ENCODE measurements around the gene EEF1AKMT3.

GRCh38 chr12:57729321-57729844, 43.0 kb upstream of the EEF1AKMT3 start:
- no peak for TF ChIP-seq CTCF (IDR thresholded peaks at IDR 0.05 in 2 of 3, conservative IDR thresholded peaks at IDR 0.05 in 1 of 3; ENCODE audit: borderline replicate concordance in 1 of 3, insufficient read depth in 1 of 3, low read depth in 2 of 3, low read length in 2 of 3)
- TF ChIP-seq SIN3A (IDR thresholded peaks at IDR 0.05; ENCODE audit: low read depth), result no peak
- no peak for TF ChIP-seq FOSL1 (IDR thresholded peaks at IDR 0.05; ENCODE audit: low read depth)
- no peak for TF ChIP-seq CEBPB (IDR thresholded peaks at IDR 0.05; ENCODE audit: low read depth)
- TF ChIP-seq, protein P1, sequence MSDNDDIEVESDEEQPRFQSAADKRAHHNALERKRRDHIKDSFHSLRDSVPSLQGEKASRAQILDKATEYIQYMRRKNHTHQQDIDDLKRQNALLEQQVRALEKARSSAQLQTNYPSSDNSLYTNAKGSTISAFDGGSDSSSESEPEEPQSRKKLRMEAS (IDR thresholded peaks at IDR 0.05), result no peak
- TF ChIP-seq POLR2AphosphoS5 (IDR thresholded peaks at IDR 0.05; ENCODE audit: low read depth, low read length), result no peak
- TF ChIP-seq POLR2A (IDR thresholded peaks at IDR 0.05; ENCODE audit: borderline replicate concordance, extremely low read depth, insufficient read depth, insufficient read length), result no peak
- no peak for TF ChIP-seq YY1 (IDR thresholded peaks at IDR 0.05; ENCODE audit: extremely low read depth, insufficient replicate concordance, low read depth, low read length)
- TF ChIP-seq ELF1 (IDR thresholded peaks at IDR 0.05; ENCODE audit: borderline replicate concordance, low read depth), result no peak
- TF ChIP-seq EZH2phosphoT487 (IDR thresholded peaks at IDR 0.05; ENCODE audit: borderline replicate concordance), result no peak
- no peak for TF ChIP-seq EZH2 (IDR thresholded peaks at IDR 0.05)

Measured in HCT116 (cell line).